Smooth muscle cell (in vitro differentiated cells): ENCODE data around the gene PKP4. TPM values are rescaled to one million over a fixed set of nuclear protein-coding genes. Genes with fewer than 3 reads are reported as not detected.
"Not testable (repeated sequence)": the region's sequence is repeated elsewhere in the genome, so short reads cannot be mapped to it uniquely, and the experiment has no call there.

ENCODE experiments used
- DNase-seq: peaks from one replicate; lab custom pipeline; 2025; ENCODE audit not compliant: unreplicated experiment; lab: John Stamatoyannopoulos, UW
- H2AFZ ChIP-seq: fragments of 200-600 bp; sonication (generic); 2 replicates; pipeline ENCODE4 v1.6.0; 2016; ENCODE audit warnings: antibody characterized with exemption, low read depth, mild to moderate bottlenecking
- H3F3A ChIP-seq: fragments of 200-600 bp; sonication (generic); 2 replicates; pipeline ENCODE4 v1.6.0; 2017; ENCODE audit warnings: antibody characterized with exemption, low read depth
- H3K27ac ChIP-seq: fragments of 200-600 bp; sonication (generic); 2 replicates; pipeline ENCODE4 v1.5.1; 2016; ENCODE audit warnings: low read depth, mild to moderate bottlenecking
- H3K27me3 ChIP-seq: fragments of 200-600 bp; sonication (generic); 2 replicates; pipeline ENCODE4 v1.6.1; 2016; ENCODE audit warnings: low read depth, mild to moderate bottlenecking
- H3K36me3 ChIP-seq: fragments of 200-600 bp; sonication (generic); 2 replicates; pipeline ENCODE4 v1.5.1; 2016; ENCODE audit warnings: low read depth
- H3K4me1 ChIP-seq: fragments of 200-600 bp; sonication (generic); 2 replicates; pipeline ENCODE4 v1.5.1; 2016; ENCODE audit warnings: low read depth
- H3K4me2 ChIP-seq: fragments of 200-600 bp; sonication (generic); 2 replicates; pipeline ENCODE4 v1.6.0; 2016; ENCODE audit warnings: mild to moderate bottlenecking
- H3K4me3 ChIP-seq: fragments of 200-600 bp; sonication (generic); 2 replicates; pipeline ENCODE4 v1.5.1; 2016; ENCODE audit warnings: mild to moderate bottlenecking
- H3K79me2 ChIP-seq: fragments of 200-600 bp; sonication (generic); 2 replicates; pipeline ENCODE4 v1.6.0; 2016; ENCODE audit warnings: low read depth, mild to moderate bottlenecking
- H3K9ac ChIP-seq: fragments of 200-600 bp; sonication (generic); 2 replicates; pipeline ENCODE4 v1.6.0; 2016; ENCODE audit warnings: low read depth
- H3K9me3 ChIP-seq: fragments of 200-600 bp; sonication (generic); replicated peaks from 2 replicates; pipeline ENCODE4 v1.5.1; 2016; ENCODE audit warnings: low read depth
- H4K20me1 ChIP-seq: fragments of 200-600 bp; sonication (generic); 2 replicates; pipeline ENCODE4 v1.6.0; 2016; ENCODE audit warnings: low read depth
- WGBS: methylation state at CpG from one replicate; pipeline ENCODE4 v1.1.7; 2016; ENCODE audit warnings: low lambda C conversion rate; 5-methylcytosine and 5-hydroxymethylcytosine counted together
- polyA plus RNA-seq: library from polyadenylated mRNA; unstranded; fragments of >200 nt; fragmentation: Nextera tagmentation; extraction: Ambion mirVana; gene quantifications from 2 replicates; pipeline ENCODE4 v1.2.1, GENCODE V29; 2016
- total RNA-seq: library from RNA; depleted of rRNA; stranded (reverse); fragments of >200 nt; gene quantifications from 2 replicates; pipeline ENCODE4 v1.2.3, GENCODE V29; 2014
- TF ChIP-seq, protein P1 (sequence below): fragments of 200-600 bp; sonication (generic); IDR thresholded peaks from 2 replicates; pipeline ENCODE4 v1.5.1; 2017; ENCODE audit warnings: borderline replicate concordance, mild to moderate bottlenecking, antibody characterized with exemption; ENCODE audit not compliant: insufficient read depth, poor library complexity, severe bottlenecking

PKP4 gene
- total and polyA plus RNA-seq, 2 experiments from 2014 or later = 2.4 to 14.0 TPM

DNA sequence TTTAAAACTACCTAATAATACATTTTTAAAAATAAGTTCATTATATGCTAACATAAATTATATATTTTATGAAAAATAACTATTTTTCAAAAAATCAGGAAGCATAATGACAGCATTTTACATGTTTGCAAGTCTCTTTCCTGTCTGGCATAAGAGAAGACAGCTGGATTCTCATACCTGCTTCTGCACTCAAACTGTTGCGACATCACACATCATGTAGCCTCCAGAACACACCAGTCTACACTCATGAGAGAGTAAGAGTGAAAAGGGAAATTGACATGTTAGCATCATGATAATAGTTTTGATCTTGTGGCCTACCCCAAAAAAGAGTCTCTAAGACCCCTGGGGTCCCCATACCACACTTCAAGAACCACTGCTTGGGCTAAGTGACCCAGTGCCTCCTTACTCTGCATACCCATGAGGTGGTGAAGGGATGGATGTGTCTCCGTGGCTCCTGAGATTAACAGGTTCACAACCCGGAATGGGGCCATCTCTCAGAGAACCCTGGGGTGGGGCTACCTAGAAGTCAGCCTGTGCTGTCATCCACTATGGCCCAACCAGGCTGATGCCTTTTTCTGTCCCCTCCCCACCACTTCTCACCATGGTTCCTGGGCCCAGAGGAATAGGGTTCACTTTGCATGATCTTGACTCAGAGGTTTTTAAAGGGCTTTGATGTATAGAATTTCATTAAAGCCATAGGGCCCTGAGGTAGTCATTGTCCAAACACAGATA lies 235.8 kb downstream of the PKP4 start:
- Histone ChIP-seq H3K27ac (no peak overlapping the region), H2AFZ (no peak overlapping the region), H3F3A (no peaks in the 10 kb centered on the region), H3K4me2 (no peak overlapping the region), H3K79me2 (no peaks in the 10 kb centered on the region), H3K27me3 (peaks cover 3% of the 10 kb centered on the region), H4K20me1 (no peaks in the 10 kb centered on the region), H3K9me3 (no peaks in the 10 kb centered on the region), H3K4me1 (no peaks in the 10 kb centered on the region), H3K9ac (no peak overlapping the region), H3K36me3 (no peaks in the 10 kb centered on the region), H3K4me3 (no peak overlapping the region)
- TF ChIP-seq, protein P1, sequence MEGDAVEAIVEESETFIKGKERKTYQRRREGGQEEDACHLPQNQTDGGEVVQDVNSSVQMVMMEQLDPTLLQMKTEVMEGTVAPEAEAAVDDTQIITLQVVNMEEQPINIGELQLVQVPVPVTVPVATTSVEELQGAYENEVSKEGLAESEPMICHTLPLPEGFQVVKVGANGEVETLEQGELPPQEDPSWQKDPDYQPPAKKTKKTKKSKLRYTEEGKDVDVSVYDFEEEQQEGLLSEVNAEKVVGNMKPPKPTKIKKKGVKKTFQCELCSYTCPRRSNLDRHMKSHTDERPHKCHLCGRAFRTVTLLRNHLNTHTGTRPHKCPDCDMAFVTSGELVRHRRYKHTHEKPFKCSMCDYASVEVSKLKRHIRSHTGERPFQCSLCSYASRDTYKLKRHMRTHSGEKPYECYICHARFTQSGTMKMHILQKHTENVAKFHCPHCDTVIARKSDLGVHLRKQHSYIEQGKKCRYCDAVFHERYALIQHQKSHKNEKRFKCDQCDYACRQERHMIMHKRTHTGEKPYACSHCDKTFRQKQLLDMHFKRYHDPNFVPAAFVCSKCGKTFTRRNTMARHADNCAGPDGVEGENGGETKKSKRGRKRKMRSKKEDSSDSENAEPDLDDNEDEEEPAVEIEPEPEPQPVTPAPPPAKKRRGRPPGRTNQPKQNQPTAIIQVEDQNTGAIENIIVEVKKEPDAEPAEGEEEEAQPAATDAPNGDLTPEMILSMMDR = no peak
- WGBS = 96% methylated on average over 3 of the region's 3 CpGs
- DNase-seq = no peak

DNA sequence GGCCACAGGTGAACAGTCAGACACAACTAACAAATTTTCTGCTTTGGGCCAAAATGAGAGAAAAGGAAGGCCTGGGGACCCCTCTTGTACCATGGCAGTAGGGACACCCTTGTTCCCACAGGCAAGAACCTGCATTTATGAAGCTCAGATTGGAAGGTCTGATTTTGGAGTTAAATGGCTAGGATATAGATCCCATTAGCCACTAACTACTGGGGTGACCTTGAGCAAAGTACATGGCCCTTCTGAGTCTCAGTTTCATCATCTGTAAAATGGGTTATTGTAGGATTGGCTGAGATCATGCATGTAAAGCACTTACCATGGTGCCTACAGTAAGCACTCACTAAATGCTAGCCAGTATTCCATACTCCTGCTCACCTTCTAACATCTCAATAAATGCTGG lies 236.7 kb downstream of the PKP4 start:
- H3K79me2 ChIP-seq = no peaks in the 10 kb centered on the region
- H3K27me3 ChIP-seq = peaks cover 3% of the 10 kb centered on the region
- no peak overlapping the region for H3K9ac ChIP-seq
- no peaks in the 10 kb centered on the region for H4K20me1 ChIP-seq
- DNase-seq = no peak
- no peaks in the 10 kb centered on the region for H3F3A ChIP-seq
- H3K4me2 ChIP-seq = no peak overlapping the region
- no peak overlapping the region for H3K4me3 ChIP-seq
- TF ChIP-seq, protein P1 = no peak
- H3K36me3 ChIP-seq = no peaks in the 10 kb centered on the region
- no peaks in the 10 kb centered on the region for H3K4me1 ChIP-seq
- H2AFZ ChIP-seq = no peak overlapping the region
- H3K27ac ChIP-seq = no peak overlapping the region
- H3K9me3 ChIP-seq = no peaks in the 10 kb centered on the region

DNA sequence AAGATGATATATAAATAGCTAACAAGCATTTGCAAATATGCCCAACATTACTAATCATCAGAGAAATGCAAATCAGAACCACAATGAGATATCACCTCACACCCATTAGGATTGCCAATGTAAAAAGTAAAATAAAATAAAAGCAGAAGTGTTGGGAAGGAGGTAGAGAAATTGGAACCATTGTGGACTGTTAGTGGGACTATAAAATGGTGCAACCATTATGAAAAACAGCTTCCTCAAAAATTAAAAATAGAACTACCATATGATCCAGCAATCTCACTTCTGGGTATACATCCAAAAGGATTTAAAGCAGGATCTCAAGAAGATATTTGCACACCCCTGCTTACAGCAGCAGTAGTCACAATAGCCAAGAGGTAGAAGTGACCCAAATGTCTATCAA lies 238.6 kb downstream of the PKP4 start:
- H3K4me2 ChIP-seq = no peak overlapping the region
- H3F3A ChIP-seq = no peaks in the 10 kb centered on the region
- no peaks in the 10 kb centered on the region for H3K79me2 ChIP-seq
- no peaks in the 10 kb centered on the region for H3K36me3 ChIP-seq
- H4K20me1 ChIP-seq = no peaks in the 10 kb centered on the region
- no peak overlapping the region for H3K27ac ChIP-seq
- no peak overlapping the region for H2AFZ ChIP-seq
- TF ChIP-seq, protein P1 = no peak
- no peak overlapping the region for H3K4me3 ChIP-seq
- H3K9me3 ChIP-seq = no peaks in the 10 kb centered on the region
- DNase-seq = no peak
- peaks cover 3% of the 10 kb centered on the region for H3K27me3 ChIP-seq
- H3K9ac ChIP-seq = no peak overlapping the region
- H3K4me1 ChIP-seq = no peaks in the 10 kb centered on the region

DNA sequence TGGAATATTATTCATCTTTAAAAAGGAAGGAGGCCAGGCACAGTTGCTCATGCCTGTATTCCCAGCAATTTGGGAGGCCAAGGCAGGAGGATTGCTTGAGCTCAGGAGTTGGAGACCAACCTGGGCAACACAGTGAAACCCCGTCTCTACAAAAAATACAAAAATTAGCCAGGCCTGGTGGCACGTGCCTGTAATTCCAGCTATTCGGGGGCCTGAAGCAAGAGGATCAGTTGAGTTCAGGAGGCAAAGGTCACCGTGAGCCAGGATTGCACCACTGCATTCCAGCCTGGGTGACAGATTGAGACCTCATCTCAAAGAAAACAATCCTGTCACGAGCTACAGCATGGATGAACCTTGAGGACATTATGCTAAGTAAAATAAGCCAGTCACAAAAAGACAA lies 239.0 kb downstream of the PKP4 start:
- H3K27me3 ChIP-seq, H3K9ac ChIP-seq, H2AFZ ChIP-seq, H3K79me2 ChIP-seq, H3K36me3 ChIP-seq, H4K20me1 ChIP-seq, H3K27ac ChIP-seq, H3K4me1 ChIP-seq, H3K4me2 ChIP-seq, H3F3A ChIP-seq, H3K9me3 ChIP-seq, H3K4me3 ChIP-seq, DNase-seq: not testable (repeated sequence)
- WGBS = 75% methylated on average over 5 of the region's 5 CpGs
